Liver (tissue), 3 donors: ENCODE measurements around the gene PGA5.
"Not testable (repeated sequence)": the region's sequence is repeated elsewhere in the genome, so short reads cannot be mapped to it uniquely, and the experiment has no call there.

ENCODE experiments used
- EGR1 ChIP-seq, 2 donors: IDR thresholded peaks; 2 replicates each; pipeline ENCODE4 v1.6.1; 2016 to 2018; ENCODE audit warnings: antibody characterized with exemption in 2 of 2, low read depth in 2 of 2
- FOXA2 ChIP-seq: IDR thresholded peaks from 2 replicates; pipeline ENCODE4 v1.6.1; 2016; ENCODE audit warnings: antibody characterized with exemption
- GABPA ChIP-seq, 2 donors: IDR thresholded peaks in 1 of 2; conservative IDR thresholded peaks in 1 of 2; 2 replicates each; pipeline ENCODE4 v1.6.1; 2016; ENCODE audit warnings: antibody characterized with exemption in 2 of 2, mild to moderate bottlenecking in 1 of 2, moderate library complexity in 1 of 2
- JUND ChIP-seq, 2 donors: IDR thresholded peaks; 2 replicates each; pipeline ENCODE4 v1.6.1; 2016; ENCODE audit warnings: antibody characterized with exemption in 2 of 2
- REST ChIP-seq: IDR thresholded peaks from 2 replicates; pipeline ENCODE4 v1.6.1; 2016; ENCODE audit warnings: antibody characterized with exemption, mild to moderate bottlenecking
- SP1 ChIP-seq: IDR thresholded peaks from 2 replicates; pipeline ENCODE4 v1.6.1; 2018; ENCODE audit warnings: antibody characterized with exemption, mild to moderate bottlenecking
- TF ChIP-seq, protein P1 (sequence below): fragments of 150-350 bp; IDR thresholded peaks from 2 replicates; pipeline ENCODE4 v1.5.1; 2017; ENCODE audit warnings: improper control_type of control experiment, low read depth, low read length; ENCODE audit not compliant: missing input control
- TF ChIP-seq, protein P2 (sequence below): IDR thresholded peaks from 2 replicates; pipeline ENCODE4 v1.6.1; 2016; ENCODE audit warnings: antibody characterized with exemption
- donor health status: healthy.
- donor health status: healthy.

DNA sequence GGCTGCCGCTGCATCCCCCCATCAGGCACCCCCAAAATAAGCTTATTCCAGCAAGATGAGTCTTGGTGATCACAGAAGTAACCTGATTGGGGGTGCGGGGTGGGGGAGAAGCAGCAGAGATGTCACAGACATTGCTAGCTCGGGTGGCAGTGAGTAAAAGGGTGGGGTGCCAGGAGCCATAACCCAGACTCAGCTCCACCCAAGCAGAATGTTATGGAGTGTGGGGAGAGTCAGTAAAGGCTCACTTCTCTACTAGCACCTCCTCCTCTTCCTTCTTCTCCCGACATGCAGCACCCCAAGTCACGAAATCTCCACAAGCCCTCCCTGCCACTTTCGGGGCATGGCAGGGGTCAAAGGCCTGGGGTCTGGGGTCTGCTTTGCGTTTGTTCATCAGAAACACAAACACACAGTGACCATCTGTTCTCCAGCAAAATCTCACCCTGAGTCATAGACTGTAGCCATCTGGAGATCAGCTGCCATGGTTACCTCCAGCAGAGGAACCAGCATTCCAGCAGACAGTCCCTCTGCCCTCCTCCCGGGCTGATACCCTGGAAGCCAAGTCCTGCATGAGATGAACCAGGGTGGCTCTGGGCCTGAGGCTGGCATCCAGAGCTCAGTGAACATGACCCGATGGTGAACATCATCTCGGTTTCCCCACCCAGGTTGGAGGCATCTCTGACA, 4.4 kb downstream of the PGA5 start:
- TF ChIP-seq, protein P1, sequence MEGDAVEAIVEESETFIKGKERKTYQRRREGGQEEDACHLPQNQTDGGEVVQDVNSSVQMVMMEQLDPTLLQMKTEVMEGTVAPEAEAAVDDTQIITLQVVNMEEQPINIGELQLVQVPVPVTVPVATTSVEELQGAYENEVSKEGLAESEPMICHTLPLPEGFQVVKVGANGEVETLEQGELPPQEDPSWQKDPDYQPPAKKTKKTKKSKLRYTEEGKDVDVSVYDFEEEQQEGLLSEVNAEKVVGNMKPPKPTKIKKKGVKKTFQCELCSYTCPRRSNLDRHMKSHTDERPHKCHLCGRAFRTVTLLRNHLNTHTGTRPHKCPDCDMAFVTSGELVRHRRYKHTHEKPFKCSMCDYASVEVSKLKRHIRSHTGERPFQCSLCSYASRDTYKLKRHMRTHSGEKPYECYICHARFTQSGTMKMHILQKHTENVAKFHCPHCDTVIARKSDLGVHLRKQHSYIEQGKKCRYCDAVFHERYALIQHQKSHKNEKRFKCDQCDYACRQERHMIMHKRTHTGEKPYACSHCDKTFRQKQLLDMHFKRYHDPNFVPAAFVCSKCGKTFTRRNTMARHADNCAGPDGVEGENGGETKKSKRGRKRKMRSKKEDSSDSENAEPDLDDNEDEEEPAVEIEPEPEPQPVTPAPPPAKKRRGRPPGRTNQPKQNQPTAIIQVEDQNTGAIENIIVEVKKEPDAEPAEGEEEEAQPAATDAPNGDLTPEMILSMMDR = not testable (repeated sequence)
- TF ChIP-seq SP1; JUND (IDR thresholded peaks at IDR 0.05); REST; FOXA2; EGR1 (IDR thresholded peaks at IDR 0.05; ENCODE audit: low read depth in 2 of 2); GABPA (IDR thresholded peaks at IDR 0.05 in 1 of 2, conservative IDR thresholded peaks at IDR 0.05 in 1 of 2): not testable (repeated sequence)
- TF ChIP-seq, protein P2, sequence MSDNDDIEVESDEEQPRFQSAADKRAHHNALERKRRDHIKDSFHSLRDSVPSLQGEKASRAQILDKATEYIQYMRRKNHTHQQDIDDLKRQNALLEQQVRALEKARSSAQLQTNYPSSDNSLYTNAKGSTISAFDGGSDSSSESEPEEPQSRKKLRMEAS = not testable (repeated sequence)
